ENCODE results near the gene TMEM88.

GRCh38 chr17:7875804-7876370 is 21.0 kb downstream of the TMEM88 start:
- no peak for TF ChIP-seq CTCF (IDR thresholded peaks at IDR 0.05)
- TF ChIP-seq POLR2A (IDR thresholded peaks at IDR 0.05), result no peak

All from upper lobe of left lung (tissue), 4 donors.